HPDE6-E6E7 (cell line): ENCODE results near the gene SLC7A6.
A peak's percentile ranks its signal among the peaks of the same experiment; 100 is the strongest.

Experiments
- DNase-seq: peaks from one replicate; pipeline ENCODE4 v3.0.0; 2011; ENCODE audit warnings: missing footprints; ENCODE audit errors: extremely low spot score

Gene SLC7A6

DNA sequence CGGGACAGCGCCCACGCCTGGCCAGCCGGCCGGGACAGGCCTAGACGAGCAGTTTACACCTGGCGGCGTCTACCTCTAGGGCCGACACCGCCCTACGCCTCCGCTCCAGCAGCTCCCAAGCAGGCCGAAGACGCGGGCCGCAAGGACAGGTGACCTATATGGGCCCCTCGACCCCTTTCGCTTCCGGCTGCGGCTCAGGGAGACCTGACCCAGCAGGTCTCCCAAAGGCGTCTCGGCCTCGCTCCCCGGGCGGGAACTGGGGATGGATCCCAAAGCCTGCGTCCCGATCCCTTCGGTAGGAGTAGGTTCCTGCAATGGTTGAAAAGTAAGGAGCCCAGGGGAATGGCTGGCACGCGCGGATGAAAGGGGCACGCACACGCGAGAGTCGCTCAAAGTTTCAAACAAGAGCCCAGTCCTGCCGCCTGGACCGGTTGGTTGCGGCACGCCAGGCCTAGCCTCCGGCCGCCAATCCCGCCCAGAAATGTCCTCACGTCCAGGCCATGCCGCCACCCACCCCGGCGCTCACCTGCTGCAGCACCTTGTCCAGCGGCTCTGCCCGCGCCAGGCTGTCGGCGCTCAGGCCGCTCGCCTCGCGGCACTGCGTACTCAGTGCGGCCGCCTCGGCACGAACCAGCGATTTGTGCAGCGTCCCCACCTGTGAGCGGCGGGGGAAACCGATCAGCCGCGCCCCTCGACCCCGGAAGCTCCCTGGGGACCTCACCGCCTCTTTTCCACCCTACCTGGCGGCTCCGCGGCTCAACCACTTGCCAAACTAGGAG is 29.0 kb upstream of the SLC7A6 start:
- DNase-seq = peak; percentile 63

DNA sequence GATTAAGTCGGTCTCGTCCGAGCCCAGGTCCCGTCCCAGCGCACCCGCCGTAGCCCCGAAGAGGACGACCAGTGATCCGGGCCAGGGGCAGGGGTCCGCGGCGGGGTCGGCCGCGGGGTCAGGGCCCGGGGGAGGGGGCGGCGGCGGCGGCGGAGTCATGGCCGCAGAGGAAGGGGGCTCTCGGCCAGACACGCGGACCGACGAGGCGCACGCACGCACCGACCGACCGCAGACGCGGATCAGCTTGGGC is 28.5 kb upstream of the SLC7A6 start, which contains the start of gene ESRP2:
ESRP2 (minus strand) TSS at position 241 of the 250 bp plus-strand sequence; CDS start at position 159, 82 bp downstream.
- DNase-seq = no peak

DNA sequence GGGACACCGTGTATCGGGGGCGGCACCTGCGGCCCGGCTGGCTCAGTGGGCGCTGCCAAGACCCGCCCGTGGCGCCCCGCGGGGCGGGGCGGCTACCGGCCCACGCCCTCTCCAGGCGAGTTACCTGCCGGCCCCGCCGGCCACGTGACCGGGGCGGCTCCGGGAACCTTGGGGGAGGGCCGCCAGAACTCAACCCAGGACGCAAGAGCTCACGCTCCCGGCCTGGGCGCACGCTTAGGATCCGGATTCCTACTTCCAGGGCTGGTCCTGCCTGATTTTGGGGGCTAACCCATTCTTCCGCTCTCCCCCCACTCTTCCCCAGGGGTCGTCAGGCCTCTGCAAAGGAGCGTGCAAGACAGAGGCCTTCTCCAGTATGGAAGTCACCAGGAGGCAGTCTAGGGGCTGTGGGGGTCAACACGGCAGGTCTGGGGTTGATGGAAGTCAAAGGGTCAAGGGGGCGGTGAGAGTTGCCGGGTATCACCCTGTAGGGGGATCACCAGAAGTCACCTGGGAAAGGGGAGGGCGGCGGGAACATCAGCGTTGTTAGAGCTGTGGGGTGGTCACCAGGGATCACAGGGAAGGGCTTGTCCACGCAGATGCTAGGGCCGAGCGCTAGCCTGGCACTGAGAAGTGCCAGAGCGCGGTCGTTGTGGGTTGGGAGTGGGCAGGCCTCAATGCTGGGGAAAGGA is 28.0 kb upstream of the SLC7A6 start:
- peak; percentile 95 for DNase-seq

DNA sequence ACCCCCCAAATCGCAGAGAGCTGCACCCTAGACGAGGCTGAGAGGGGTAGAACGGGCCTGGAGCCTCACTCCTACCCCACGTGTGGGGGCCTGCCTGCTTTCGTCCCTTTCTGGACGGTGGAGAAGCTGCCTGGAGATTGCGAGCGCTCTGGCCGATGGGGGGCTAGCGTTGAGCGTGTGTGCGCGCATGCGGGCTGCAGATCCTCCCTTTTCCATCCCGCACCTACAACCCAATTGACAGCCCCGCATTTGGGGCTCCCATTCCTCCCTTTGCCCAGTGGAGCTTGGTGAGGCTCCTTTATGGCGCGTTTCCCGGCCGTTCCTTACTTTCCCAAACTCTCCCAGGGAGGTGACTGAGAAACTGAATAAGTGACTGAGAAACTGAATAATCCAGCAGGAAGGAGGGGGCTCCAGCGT is 27.5 kb upstream of the SLC7A6 start:
- DNase-seq = peak; percentile 33

DNA sequence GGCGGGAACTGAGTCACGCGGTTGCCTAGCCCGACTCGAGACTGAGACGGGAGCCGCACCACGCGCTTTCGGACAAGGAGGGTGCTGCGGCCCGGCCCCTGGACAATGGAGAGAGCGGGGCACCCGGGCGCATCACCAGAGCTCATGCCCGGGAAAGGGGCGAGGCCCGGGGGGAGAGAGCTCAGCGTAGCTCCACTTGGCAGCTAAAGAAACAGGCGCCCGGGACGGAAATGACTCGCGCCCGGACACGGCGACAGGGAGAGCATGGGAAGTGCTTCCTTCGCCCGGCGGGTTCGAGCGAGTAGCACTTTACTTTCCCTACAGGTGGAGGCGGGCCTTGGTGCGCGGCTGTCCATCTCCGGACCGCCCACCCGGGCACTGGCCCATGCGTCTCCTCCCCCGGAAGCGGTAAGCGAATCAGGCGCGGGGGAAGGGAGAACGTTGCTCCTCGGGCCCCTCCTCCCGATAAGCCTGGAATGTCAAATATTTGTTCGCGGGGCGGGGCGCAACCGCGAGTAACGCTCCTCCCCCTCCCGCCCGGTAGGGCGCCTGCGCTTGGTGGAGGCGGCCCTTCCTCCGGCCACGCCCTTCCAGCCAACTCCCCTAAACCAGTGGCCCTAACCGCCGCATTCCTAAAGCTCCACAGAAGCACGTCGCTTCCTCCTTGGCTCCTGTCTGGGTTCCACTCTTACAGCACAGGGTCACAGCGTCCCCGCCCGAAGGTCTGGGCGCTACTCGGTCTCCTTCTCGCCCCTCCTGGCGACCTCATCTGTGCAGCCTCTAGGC is 26.9 kb upstream of the SLC7A6 start:
- DNase-seq = peak; percentile 97

DNA sequence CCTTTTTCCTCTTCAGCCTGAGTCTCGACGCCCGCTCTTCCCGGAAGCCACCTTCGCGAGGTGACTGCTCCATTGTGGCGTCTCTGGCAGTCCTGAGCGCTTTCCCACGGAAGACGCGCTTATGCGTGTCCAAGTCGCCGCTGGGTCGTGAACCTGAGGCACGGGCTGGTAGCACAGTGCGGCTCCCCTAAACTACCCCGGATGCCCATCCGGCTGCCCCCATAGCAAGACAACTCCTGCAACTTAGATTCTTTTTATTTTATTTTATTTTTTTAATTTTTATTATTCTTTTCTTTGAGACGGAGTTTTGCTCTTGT is 26.3 kb upstream of the SLC7A6 start:
- DNase-seq = no peak

DNA sequence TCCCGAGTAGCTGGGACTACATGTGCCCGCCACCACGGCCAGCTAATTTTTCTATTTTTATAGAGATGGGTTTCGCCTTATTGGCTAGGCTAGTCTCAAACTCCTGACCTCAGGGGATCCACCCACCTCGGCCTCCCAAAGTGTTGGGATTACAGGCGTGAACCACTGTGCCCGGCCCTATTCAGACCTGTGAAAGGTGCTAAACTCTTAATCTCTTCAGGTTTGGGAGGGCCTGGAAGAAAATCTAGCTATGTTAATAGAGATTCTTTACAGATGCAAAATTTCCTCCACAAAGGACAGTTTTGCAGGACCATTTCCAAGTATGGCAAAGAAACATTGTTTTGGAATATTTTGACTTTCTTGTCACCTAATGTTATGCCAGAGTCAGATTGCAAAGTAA is 22.2 kb upstream of the SLC7A6 start:
- no peak for DNase-seq

DNA sequence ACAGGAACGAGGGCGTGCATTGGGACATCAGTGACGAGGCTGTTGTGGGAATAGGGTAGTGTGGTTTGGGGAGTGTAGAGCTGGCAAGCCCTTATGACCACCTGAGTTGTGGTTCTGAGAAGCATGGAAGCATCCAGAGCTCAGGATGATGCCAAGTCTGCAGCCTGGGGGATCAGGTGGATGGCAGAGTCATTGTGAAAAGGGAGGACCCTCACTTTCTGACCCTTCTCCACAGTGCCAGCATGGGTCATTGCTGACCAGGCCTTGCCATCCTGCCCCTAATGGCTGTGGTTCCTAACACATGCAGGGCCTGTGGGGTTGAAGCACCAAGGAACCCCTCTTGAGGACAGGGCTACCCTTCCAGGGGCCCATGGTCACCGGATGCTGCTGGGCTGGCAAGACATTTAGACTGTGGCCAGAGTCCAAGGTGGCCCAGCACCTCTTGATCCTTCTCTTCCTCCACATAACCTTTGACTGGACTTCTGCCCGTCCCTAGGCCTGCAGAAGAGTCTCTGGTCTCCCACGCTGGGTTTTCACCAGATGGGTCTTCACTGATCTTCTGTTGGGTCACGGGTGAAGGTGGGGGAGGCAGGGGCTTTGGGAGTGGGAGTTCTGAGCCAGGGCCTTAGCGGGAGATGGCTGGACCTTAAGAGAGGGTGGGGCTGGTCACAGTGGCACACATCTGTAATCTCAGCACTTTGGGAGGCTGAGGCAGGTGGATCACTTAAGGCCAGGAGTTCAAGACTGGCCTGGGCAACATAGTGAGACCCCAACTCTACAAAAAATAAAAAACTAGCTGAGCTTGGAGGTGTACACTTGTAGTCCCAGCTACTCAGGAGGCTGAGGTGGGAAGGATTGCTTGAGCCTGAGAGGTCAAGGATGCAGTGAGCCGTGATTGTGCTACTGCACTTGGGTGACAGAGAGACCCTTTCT is 21.1 kb upstream of the SLC7A6 start:
- DNase-seq = no peak

DNA sequence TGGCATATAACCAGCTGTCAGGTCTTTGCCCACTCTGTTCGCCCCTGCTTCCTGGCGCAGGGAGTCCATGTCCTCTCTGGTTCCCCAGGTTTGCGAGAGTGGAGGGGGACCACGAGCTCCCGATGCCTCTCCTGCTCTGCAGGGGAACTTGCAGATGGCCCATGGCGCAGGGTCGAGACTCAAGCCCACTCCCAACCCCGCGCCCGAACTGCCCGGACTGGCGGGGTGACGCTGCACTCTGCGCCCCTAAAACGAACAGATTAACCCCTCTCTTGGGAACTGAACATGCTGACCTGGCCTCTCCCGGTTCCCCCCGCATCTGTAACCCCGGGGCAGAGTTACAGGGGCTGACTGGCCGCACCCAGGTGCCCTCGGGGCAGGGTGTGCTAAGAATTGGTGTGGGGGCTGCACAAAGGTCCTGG is 19.8 kb upstream of the SLC7A6 start:
- DNase-seq = no peak

DNA sequence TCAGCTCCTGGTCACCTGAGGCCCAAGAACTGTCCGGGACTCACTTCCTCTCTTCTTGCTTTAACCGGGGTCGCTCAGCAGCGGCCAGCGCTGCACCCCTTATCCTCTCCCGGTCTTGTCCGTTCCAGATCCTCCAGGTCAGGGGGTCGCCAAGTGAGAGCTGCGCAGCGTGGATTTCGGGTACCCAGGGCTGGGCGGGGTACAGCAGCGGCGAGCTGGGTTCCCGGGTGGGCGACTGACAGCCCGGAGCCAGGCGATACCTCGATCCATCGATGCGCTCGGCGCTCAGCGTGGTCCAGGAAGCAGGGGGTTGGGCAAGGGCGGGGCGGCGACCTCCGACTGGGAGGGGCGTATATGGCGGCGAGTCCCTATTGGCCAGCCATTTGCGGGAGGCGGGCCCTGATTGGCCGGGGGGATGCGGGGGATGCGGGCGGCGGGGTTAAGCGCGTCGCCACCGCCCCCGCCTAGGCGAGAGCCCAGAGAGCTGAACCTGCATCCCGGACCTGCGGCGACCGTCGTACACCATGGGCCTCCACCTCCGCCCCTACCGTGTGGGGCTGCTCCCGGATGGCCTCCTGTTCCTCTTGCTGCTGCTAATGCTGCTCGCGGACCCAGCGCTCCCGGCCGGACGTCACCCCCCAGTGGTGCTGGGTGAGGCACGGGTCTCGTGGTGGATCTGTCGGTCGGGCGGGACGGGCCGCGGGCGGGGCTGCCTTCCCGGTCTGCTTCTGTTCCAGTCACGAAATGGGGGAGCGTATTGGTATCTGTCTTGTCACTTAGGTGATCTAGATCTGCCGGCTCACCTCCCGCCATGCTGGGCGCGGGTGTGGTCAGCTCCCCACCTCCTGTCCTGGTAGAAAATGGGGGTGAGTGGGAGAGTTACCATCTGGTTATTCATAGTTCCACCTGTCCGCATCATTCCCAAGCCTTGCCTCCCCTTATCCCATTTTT is 19.1 kb upstream of the SLC7A6 start, which contains the start of gene PLA2G15:
PLA2G15 (plus strand) TSS at position 471 of the 951 bp plus-strand sequence; CDS start at position 525, 54 bp downstream.
- peak; percentile 92 for DNase-seq

DNA sequence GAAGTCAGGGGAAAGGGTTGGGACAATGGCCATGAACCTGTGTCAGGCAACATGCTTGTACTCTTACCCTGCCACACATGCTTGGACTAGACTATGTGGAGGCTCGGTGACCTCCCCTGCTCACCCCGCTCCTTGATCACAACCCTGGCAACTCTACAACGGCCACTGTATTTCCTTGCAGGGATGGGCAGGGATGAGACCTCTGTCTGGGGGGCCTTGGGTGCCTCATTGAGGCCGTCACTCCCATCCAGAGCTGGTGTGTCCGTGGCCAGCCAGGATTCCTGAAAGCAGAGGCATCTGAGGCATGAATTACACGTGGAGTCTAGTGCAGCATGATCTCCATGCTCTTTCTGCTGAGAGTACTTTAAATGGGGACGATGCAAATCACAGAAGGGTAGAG is 18.2 kb upstream of the SLC7A6 start:
- no peak for DNase-seq

DNA sequence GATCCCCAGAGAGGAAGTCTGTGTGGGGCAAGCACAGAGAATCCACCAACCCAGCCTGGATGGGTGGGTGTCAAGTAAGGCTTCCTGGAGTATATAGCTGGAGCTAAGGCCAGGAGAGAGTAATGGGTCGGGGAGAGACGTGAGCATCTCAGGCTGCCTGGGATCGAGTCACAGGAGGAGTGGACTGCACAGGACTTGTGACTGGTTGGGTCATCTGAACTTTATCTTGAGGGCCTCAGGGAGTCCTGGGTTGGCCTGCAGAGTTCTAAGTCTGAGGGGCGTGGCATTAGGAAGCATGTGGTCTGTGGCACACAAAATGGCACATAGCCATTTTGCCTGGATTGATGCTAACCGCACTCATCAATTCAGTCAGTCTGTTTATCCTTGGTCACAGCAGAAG is 17.7 kb upstream of the SLC7A6 start:
- DNase-seq = no peak

DNA sequence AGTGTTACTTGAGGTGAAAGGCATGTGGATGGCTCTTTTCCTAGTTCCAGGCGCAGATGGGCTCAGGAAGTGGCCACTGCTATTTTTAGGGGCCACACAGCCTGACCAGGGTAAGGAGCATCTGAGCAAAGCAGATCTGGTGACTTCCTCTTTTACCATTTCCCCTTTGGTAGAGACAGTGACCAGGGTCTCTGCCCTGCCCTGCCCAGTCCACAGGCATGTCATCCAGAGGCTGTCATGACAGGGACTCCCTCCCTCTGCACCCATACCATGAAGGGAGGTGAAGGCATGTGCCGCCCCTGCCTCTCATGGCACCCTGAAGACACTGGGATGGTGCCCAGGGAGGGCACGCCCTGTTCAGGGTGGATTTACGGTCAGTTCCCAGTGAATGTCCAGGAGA is 16.9 kb upstream of the SLC7A6 start:
- DNase-seq = no peak

DNA sequence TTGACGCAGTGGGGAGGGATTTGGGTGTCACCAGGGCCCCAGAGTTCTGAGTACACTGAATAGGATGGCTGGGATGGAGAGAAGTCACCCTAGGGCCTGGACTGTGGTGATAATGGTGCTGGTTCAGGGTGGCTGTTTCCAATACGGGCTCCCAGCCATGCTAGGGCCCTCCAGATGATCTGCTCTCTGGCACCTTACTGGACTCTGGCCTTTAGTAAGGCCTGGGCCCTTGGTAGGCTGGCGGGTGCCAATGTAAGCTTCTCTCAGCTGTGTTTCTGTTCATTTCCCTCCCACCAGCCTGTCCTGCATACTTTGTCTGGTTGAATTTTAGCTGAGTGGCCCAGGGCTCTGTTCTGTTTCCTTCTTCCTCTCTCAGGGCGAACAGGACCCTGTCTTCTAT is 16.4 kb upstream of the SLC7A6 start:
- DNase-seq = no peak

DNA sequence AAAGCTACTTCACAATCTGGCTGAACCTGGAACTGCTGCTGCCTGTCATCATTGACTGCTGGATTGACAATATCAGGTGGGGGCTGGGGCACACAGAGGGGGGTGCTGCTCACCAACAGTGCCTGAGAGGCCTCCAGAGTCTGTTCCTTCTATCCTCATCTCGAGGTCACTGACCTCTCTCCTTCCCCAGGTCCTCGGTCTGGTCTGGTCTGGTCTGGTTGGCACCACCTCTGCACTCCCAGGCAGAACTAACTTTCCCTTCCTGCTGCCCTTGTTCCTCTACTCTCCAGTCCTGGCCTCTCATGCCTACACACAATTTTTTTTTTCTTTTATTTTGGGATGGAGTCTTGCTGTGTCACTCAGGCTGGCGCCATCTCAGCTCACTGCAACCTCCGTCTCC is 15.0 kb upstream of the SLC7A6 start:
- DNase-seq = no peak

DNA sequence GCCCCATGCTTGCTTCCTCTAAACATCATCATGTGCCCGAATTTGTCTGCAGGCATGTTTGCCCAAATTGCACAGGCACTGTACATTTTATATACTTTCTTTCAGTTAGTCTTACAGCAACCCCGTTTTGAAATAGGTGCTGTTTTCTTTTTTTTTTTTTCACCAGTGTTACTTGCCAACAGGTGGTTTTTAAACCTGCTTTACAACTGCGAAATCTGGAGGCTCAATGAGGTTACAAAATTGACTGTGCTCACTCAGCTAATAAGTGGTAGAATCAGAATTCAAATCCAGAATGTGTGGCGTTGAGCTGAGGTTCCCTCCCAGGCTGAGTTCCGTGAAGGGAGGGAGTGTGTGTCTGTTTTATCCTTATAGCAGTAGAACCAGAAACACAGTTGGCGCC is 13.4 kb upstream of the SLC7A6 start:
- DNase-seq = no peak

DNA sequence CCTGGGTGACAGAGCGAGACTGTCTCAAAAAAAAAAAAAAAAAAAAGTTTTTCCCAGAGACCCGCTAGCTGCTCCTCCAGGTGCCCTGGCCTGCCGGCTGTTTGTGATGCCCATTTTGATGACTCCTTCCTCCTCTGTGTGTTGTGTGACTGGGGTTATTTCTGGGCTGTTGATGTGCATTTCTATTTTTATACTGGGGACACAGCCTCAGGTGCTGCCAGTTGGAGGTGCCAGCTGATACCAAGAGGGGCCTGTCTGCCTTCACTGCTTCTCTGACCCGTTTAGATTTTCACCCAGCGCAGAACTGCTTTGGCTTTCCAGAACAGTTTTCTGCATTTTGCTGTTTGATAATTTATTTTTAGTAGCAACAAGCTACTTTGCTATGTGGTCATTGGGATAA is 12.5 kb upstream of the SLC7A6 start:
- DNase-seq = no peak

DNA sequence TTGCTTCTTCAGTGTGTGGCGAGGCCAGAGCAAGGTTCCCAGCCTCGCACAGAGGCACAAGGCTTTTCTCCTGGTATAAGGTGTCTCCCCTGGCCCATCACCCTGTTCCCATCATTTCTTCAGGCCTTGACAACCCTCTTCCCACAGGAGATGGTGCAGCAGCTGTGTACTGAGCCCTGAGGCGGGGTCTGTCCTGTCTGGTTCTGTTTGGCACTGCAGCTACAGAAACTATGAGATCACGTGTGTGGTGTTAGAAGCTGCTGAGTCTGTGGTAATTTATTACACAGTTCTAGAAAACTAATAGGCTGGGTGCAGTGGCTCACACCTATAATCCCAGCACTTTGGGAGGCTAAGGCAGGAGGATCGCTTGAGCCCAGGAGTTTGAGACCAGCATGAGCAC is 11.9 kb upstream of the SLC7A6 start:
- no peak for DNase-seq

DNA sequence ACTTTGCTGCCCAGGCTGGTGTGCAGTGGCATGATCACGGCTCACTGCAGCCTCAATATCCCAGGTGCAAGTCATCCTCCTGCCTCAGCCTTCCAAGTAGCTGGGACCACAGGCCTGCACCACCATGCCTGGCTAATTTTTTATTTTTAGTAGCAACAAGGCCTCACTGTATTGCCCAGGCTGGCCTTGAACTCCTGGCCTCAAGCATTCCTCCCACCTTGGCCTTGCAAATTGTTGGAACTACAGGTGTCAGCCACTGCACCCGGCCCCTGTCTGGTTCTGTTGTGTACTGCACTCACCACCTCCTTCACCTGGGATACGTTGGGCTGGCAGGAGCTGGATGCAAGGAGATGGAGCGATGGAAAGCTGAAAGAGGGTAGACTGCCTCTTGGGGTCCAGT is 10.6 kb upstream of the SLC7A6 start:
- DNase-seq = no peak

DNA sequence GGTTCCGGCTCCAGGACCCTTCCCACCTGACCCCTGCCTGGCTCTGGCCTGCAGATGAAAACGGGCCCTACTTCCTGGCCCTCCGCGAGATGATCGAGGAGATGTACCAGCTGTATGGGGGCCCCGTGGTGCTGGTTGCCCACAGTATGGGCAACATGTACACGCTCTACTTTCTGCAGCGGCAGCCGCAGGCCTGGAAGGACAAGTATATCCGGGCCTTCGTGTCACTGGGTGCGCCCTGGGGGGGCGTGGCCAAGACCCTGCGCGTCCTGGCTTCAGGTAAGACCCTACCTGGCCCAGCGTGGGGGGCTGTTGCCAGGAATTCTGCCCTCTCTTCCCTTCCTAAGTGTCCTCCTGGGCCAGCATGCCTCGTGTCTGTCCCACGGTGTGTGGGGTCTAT is 8.6 kb upstream of the SLC7A6 start:
- no peak for DNase-seq
